Measurements from ENCODE around the gene GSTM2. TPM values are rescaled to one million over a fixed set of nuclear protein-coding genes. Genes with fewer than 3 reads are reported as not detected.

The GSTM2 gene
- total and polyA plus RNA-seq, 2 donors (not counting 3 experiments of a cell fraction or from before 2014, with no cell fraction given): 21.5 to 23.6 TPM

DNA sequence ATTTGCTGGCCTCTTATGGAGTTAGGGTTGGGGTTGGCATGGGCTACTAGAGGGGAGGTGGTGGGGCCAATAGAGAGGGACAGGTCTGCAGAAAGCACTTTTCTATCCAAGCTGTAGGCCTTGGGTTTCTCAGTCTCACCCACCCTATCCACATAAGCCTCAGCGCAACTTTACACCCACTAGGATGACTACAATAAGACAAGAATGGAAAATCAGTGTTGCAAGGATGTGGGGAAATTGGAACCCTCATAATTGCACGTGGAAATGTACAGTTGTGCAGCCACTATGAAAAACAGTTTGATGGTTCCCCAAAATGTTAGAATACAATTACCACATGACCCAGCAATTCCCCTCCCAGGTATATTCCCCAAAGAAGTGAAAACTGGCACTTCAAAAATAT, 26.0 kb upstream of the GSTM2 start:
- no peak overlapping the region for H3K9ac ChIP-seq (replicated peaks; ENCODE audit: extremely low read depth, insufficient read depth, low read length)
- H3K9me3 ChIP-seq (replicated peaks; ENCODE audit: control insufficient read depth, insufficient read depth, low read length): no peaks in the 10 kb centered on the region
- CTCF ChIA-PET: interaction anchor here (1.7 to 15.2 kb wide), 8 partner anchors 9 to 343 kb away, joined by 6 to 565 read pairs (median 62); partner anchors contain the start of genes AHCYL1, GPR61 and GSTM4
- no peaks in the 10 kb centered on the region for H3K36me3 ChIP-seq (ENCODE audit: control insufficient read depth in 2 of 2, extremely low read depth in 1 of 2, insufficient read depth in 2 of 2, low read length in 2 of 2)
- FAIRE-seq (no peak), DNase-seq (ENCODE audit: low read depth, low spot score) (no peak)
- no peak overlapping the region for H3K27ac ChIP-seq (ENCODE audit: insufficient read depth, low read depth, low read length)
- H3K9me1 ChIP-seq (replicated peaks; ENCODE audit: control insufficient read depth, extremely low read depth, insufficient read depth, low read length): no peaks in the 10 kb centered on the region
- no peak overlapping the region for H2AFZ ChIP-seq (ENCODE audit: low read depth, low read length)
- H4K20me1 ChIP-seq (replicated peaks; ENCODE audit: control insufficient read depth, extremely low read depth, insufficient read depth, low read length): no peaks in the 10 kb centered on the region
- H3K4me2 ChIP-seq (ENCODE audit: insufficient read depth, low read length): no peak overlapping the region
- TF ChIP-seq FOS (IDR thresholded peaks at IDR 0.05; ENCODE audit: borderline replicate concordance, insufficient read depth, low read length) (no peak), GATA2 (IDR thresholded peaks at IDR 0.05; ENCODE audit: insufficient read depth, insufficient read length, low read depth, low read length) (no peak), MYC (IDR thresholded peaks at IDR 0.05; ENCODE audit: low read depth, low read length) (no peak), EZH2 (IDR thresholded peaks at IDR 0.05; ENCODE audit: borderline replicate concordance, low read depth, low read length, severe bottlenecking) (no peak), POLR2A (IDR thresholded peaks at IDR 0.05; ENCODE audit: low read depth, low read length) (no peak), POLR2AphosphoS5 (IDR thresholded peaks at IDR 0.05; ENCODE audit: insufficient read depth, low read depth, low read length) (no peak)
- TF ChIP-seq, protein P1, sequence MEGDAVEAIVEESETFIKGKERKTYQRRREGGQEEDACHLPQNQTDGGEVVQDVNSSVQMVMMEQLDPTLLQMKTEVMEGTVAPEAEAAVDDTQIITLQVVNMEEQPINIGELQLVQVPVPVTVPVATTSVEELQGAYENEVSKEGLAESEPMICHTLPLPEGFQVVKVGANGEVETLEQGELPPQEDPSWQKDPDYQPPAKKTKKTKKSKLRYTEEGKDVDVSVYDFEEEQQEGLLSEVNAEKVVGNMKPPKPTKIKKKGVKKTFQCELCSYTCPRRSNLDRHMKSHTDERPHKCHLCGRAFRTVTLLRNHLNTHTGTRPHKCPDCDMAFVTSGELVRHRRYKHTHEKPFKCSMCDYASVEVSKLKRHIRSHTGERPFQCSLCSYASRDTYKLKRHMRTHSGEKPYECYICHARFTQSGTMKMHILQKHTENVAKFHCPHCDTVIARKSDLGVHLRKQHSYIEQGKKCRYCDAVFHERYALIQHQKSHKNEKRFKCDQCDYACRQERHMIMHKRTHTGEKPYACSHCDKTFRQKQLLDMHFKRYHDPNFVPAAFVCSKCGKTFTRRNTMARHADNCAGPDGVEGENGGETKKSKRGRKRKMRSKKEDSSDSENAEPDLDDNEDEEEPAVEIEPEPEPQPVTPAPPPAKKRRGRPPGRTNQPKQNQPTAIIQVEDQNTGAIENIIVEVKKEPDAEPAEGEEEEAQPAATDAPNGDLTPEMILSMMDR (IDR thresholded peaks at IDR 0.05; ENCODE audit: extremely low read depth in 1 of 2, insufficient read depth in 1 of 2, low read depth in 1 of 2, low read length in 2 of 2): no peak
- TF ChIP-seq, protein P2, sequence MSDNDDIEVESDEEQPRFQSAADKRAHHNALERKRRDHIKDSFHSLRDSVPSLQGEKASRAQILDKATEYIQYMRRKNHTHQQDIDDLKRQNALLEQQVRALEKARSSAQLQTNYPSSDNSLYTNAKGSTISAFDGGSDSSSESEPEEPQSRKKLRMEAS (IDR thresholded peaks at IDR 0.05; ENCODE audit: insufficient read depth, insufficient read length): no peak
- no peak overlapping the region for H3K4me3 ChIP-seq (replicated peaks in 1 of 3; ENCODE audit: insufficient read depth in 1 of 3, low read depth in 1 of 3, low read length in 3 of 3)
- no peaks in the 10 kb centered on the region for H3K79me2 ChIP-seq (ENCODE audit: control insufficient read depth, insufficient read depth, low read length)
- POLR2A ChIA-PET: no interaction called here
- no peaks in the 10 kb centered on the region for H3K4me1 ChIP-seq (ENCODE audit: control insufficient read depth, extremely low read depth, insufficient read depth, low read length)
- intact Hi-C loops (cut with micrococcal nuclease) (loop anchor here (5.0 kb wide), 1 partner anchor 145 kb away; no protein-coding TSS in a partner anchor), dilution Hi-C loops (cut with MboI; ENCODE audit: extremely low pct_ligation_motif_present, low sequenced_read_pairs) (no loop called here)
- BruUV-seq (replicated peaks): no TSS peak
- H3K27me3 ChIP-seq (ENCODE audit: control insufficient read depth in 2 of 2, insufficient read depth in 2 of 2, low read length in 2 of 2): no peaks in the 10 kb centered on the region
